Endothelial cell (in vitro differentiated cells): ENCODE data around the gene NXN. TPM values are rescaled to one million over a fixed set of nuclear protein-coding genes. Genes with fewer than 3 reads are reported as not detected.
A peak's percentile ranks its signal among the peaks of the same experiment; 100 is the strongest.

Experiments used
- DNase-seq: peaks from one replicate; pipeline ENCODE4 v3.0.0; 2021; ENCODE audit warnings: low spot score
- H3K27ac Mint-ChIP-seq: one replicate; pipeline ENCODE4 v1.8.0; 2021; ENCODE audit warnings: mixed read lengths, inconsistent platforms; ENCODE audit not compliant: unreplicated experiment
- H3K27me3 Mint-ChIP-seq: one replicate; pipeline ENCODE4 v1.8.0; 2021; ENCODE audit warnings: mild to moderate bottlenecking, moderate library complexity, mixed read lengths, inconsistent platforms; ENCODE audit not compliant: unreplicated experiment
- H3K36me3 Mint-ChIP-seq: one replicate; pipeline ENCODE4 v1.8.0; 2021; ENCODE audit warnings: mild to moderate bottlenecking, low read depth, mixed read lengths, inconsistent platforms; ENCODE audit not compliant: unreplicated experiment
- H3K4me1 Mint-ChIP-seq: one replicate; pipeline ENCODE4 v1.8.0; 2021; ENCODE audit warnings: mild to moderate bottlenecking, mixed read lengths, inconsistent platforms; ENCODE audit not compliant: unreplicated experiment
- H3K4me3 Mint-ChIP-seq: one replicate; pipeline ENCODE4 v1.8.0; 2021; ENCODE audit warnings: mild to moderate bottlenecking, mixed read lengths, inconsistent platforms; ENCODE audit not compliant: unreplicated experiment
- H3K9me3 Mint-ChIP-seq: one replicate; pipeline ENCODE4 v1.8.0; 2021; ENCODE audit warnings: mixed read lengths, inconsistent platforms; ENCODE audit not compliant: unreplicated experiment
- total RNA-seq: library from RNA; stranded (reverse); fragmentation: NEBNext Ultra II Directional; extraction: Animal tissue kit (Norgen Biotek cat#: 25700); gene quantifications from one replicate; pipeline ENCODE4 v1.2.1, GENCODE V29; 2021; ENCODE audit not compliant: unreplicated experiment
- TF ChIP-seq, protein P1 (sequence below): fragments of 200-600 bp; sonication (generic); IDR thresholded peaks from one replicate; pipeline ENCODE4 v1.5.0; 2021; ENCODE audit warnings: antibody characterized with exemption; ENCODE audit not compliant: unreplicated experiment

NXN gene
- total RNA-seq, 1 donor from 2014 or later = 53.9 TPM

DNA sequence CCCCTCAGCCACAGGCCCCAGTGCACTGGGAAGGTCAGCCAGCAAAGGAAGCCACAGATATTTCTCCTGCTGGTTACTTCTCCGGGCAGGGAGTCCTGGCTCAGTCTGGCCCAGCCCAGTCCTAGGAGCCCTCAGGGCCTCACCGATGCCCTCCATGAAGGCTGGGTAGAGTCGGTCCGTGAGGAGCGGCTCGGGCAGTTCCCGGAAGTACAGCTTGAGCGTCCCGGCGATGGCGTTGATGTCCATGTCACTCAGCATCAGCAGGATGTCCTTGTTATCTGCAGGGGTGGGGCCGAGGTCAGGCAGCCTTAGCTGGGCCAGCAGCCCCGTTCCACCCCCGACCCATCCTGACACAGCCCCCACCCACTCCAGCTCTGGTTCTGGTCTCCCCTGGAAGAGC lies 31.0 kb upstream of the NXN start:
- Mint-ChIP-seq H3K36me3 (peaks cover 6% of the 10 kb centered on the region), H3K27me3 (peaks cover under 1% of the 10 kb centered on the region), H3K4me1 (peaks cover 1% of the 10 kb centered on the region), H3K4me3 (no peak overlapping the region), H3K27ac (no peak overlapping the region), H3K9me3 (no peaks in the 10 kb centered on the region)
- TF ChIP-seq, protein P1, sequence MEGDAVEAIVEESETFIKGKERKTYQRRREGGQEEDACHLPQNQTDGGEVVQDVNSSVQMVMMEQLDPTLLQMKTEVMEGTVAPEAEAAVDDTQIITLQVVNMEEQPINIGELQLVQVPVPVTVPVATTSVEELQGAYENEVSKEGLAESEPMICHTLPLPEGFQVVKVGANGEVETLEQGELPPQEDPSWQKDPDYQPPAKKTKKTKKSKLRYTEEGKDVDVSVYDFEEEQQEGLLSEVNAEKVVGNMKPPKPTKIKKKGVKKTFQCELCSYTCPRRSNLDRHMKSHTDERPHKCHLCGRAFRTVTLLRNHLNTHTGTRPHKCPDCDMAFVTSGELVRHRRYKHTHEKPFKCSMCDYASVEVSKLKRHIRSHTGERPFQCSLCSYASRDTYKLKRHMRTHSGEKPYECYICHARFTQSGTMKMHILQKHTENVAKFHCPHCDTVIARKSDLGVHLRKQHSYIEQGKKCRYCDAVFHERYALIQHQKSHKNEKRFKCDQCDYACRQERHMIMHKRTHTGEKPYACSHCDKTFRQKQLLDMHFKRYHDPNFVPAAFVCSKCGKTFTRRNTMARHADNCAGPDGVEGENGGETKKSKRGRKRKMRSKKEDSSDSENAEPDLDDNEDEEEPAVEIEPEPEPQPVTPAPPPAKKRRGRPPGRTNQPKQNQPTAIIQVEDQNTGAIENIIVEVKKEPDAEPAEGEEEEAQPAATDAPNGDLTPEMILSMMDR = no peak
- DNase-seq = no peak

DNA sequence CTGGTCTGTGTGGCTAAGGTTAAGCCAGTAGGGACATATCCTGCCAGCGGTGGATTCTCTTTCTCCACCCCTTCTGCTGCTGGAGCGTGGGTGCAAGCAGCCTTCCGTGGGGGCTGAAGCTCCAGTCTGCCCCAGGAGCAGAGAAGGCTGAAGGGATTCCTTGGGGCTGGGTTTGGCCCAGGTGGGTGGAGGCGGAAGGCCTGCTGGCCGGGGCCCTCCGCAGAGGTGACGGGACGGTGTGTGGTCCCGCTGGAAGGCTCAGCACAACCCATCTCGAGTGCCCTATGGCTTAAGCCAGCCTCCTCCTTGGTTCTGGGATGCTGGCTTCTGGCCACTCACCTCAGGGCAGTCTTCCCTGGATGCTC lies 30.5 kb upstream of the NXN start:
- Mint-ChIP-seq H3K4me1 (peaks cover 6% of the 10 kb centered on the region), H3K4me3 (no peak overlapping the region), H3K36me3 (peaks cover 12% of the 10 kb centered on the region), H3K27me3 (peaks cover 5% of the 10 kb centered on the region), H3K27ac (no peak overlapping the region), H3K9me3 (no peaks in the 10 kb centered on the region)
- TF ChIP-seq, protein P1 = no peak
- DNase-seq = no peak

DNA sequence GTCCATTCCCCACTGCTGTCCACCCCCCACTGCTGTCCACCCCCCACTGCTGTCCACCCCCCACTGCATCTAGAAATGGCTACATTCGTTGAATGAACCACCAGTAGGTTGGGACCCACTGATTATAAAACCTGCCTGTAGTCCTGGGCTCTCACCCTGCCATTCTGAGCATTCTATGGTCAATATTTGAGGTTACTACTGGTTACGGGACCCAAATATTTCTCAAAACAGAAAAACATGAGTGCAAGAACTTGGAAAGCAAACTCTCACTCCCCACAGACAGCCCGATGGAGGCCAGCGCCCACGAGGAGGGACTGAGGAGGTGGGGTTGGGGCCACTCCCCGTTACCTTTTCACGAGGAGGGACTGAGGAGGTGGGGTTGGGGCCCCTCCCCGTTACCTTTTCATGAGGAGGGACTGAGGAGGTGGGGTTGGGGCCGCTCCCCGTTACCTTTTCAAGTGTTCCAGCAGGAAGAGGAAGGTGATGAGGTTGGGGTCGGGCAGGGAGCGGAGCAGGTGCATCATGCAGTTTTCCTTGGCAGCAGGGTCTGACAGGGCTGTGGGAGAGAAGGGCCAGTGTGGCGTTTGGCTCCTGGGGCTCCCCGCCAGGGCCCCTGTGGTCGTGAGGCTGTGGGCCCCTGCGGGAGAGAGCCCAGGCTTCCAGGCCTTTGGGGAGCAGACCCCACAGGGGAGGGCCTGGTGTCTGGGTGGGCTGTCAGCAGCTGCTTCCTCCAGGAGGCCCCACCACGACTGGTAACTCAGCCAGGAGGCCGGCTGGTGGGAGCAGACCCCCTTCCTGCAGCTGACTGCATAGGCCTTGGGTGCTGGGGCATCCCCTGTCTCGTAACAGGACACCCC lies 29.9 kb upstream of the NXN start:
- TF ChIP-seq, protein P1 = no peak
- H3K9me3 Mint-ChIP-seq = no peaks in the 10 kb centered on the region
- no peak overlapping the region for H3K27ac Mint-ChIP-seq
- peak overlapping the region; percentile 37 for H3K4me3 Mint-ChIP-seq
- DNase-seq = no peak
- peaks cover 6% of the 10 kb centered on the region for H3K27me3 Mint-ChIP-seq
- peaks cover 15% of the 10 kb centered on the region for H3K36me3 Mint-ChIP-seq
- peaks cover 10% of the 10 kb centered on the region for H3K4me1 Mint-ChIP-seq

DNA sequence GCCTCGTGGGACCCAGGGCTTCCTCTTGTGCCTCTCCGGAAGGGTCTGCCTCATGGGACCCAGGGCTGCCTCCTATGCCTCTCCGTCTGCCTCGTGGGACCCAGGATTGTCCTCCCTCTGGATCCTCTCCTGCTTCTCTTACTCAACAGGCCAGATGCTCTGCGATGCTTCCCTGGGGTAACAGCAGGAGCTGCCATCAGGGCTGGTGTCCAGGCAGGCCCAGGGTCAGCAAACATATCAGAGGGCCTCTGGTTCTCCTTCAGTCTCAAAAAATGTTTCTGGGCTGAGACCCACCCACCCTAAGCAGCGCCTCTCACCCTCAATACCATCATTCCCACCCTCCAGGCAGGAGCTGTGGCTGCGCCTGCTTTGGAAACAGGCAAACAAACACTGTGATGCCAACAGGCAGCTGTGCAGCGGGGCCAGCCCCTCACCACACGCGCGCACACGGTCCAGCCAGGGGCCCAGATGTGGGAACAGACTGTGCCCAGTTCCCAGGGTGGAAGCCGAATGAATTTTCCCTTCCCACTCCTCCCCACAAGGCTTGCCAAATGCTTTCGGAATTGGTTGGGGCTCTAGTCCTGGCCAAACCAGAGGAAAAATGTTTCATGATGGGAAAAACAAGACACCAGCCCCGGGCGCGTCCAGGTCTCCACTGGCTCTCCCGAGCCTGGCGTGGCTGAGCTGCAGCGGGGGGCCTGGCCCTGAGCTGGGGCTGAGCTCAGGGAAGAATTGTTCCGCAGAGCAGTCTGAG lies 28.6 kb upstream of the NXN start:
- peaks cover 6% of the 10 kb centered on the region for H3K27me3 Mint-ChIP-seq
- H3K9me3 Mint-ChIP-seq = no peaks in the 10 kb centered on the region
- no peak for DNase-seq
- peaks cover 21% of the 10 kb centered on the region for H3K4me1 Mint-ChIP-seq
- H3K4me3 Mint-ChIP-seq = no peak overlapping the region
- TF ChIP-seq, protein P1 = no peak
- H3K36me3 Mint-ChIP-seq = peaks cover 17% of the 10 kb centered on the region
- no peak overlapping the region for H3K27ac Mint-ChIP-seq
